ENCODE results near the gene ATP5MC2.

- TF ChIP-seq CTCF (IDR thresholded peaks at IDR 0.05) (no peak), ZFX (IDR thresholded peaks at IDR 0.05; ENCODE audit: borderline replicate concordance) (no peak)
These were observed 37.6 kb upstream of the ATP5MC2 start for GRCh38 chr12:53713516-53713915.
